Progenitor cell of endocrine pancreas (in vitro differentiated cells): ENCODE measurements around the gene C1orf174. TPM values are rescaled to one million over a fixed set of nuclear protein-coding genes. Genes with fewer than 3 reads are reported as not detected.

Experiments
- DNase-seq: peaks from one replicate; pipeline ENCODE4 v3.0.0; 2021; ENCODE audit warnings: low spot score; ENCODE audit not compliant: unreplicated experiment
- H3K27ac Mint-ChIP-seq: 2 replicates; pipeline ENCODE4 v1.8.0; 2021; ENCODE audit warnings: mild to moderate bottlenecking, moderate library complexity, mixed read lengths
- H3K27me3 Mint-ChIP-seq: 2 replicates; pipeline ENCODE4 v1.8.0; 2021; ENCODE audit warnings: mixed read lengths
- H3K36me3 Mint-ChIP-seq: 2 replicates; pipeline ENCODE4 v1.8.0; 2022; ENCODE audit warnings: mixed read lengths; ENCODE audit not compliant: insufficient read depth
- H3K4me1 Mint-ChIP-seq: 2 replicates; pipeline ENCODE4 v1.8.0; 2021; ENCODE audit warnings: low read depth, mixed read lengths
- H3K4me3 Mint-ChIP-seq: 2 replicates; pipeline ENCODE4 v1.8.0; 2021; ENCODE audit warnings: low read depth, mild to moderate bottlenecking, moderate library complexity, mixed read lengths
- H3K9me3 Mint-ChIP-seq: 2 replicates; pipeline ENCODE4 v1.8.0; 2021; ENCODE audit warnings: low read depth, mixed read lengths
- CTCF ChIP-seq: fragments of 200-600 bp; sonication (generic); IDR thresholded peaks from one replicate; pipeline ENCODE4 v1.5.0; 2021; ENCODE audit warnings: antibody characterized with exemption, mild to moderate bottlenecking; ENCODE audit not compliant: unreplicated experiment
- total RNA-seq: library from RNA; stranded (reverse); gene quantifications from 2 replicates; pipeline ENCODE4 v1.2.1, GENCODE V29; 2021

The C1orf174 gene
- total RNA-seq, 1 donor from 2014 or later: 26.9 TPM

GRCh38 chr1:3879787-3880428 is 20.2 kb downstream of the C1orf174 start:
- Mint-ChIP-seq H3K27ac (no peak overlapping the region), H3K4me1 (no peaks in the 10 kb centered on the region), H3K36me3 (peaks cover 37% of the 10 kb centered on the region), H3K27me3 (no peaks in the 10 kb centered on the region), H3K4me3 (no peak overlapping the region), H3K9me3 (peaks cover 10% of the 10 kb centered on the region)
- DNase-seq: no peak
- no peak for TF ChIP-seq CTCF

- Mint-ChIP-seq H3K4me3 (no peak overlapping the region), H3K27ac (no peak overlapping the region), H3K27me3 (no peaks in the 10 kb centered on the region), H3K36me3 (peaks cover 34% of the 10 kb centered on the region), H3K9me3 (peaks cover 10% of the 10 kb centered on the region), H3K4me1 (no peaks in the 10 kb centered on the region)
- no peak for DNase-seq
- no peak for TF ChIP-seq CTCF
Measured at GRCh38 chr1:3879099-3879498, 21.0 kb downstream of the C1orf174 start.

GRCh38 chr1:3876716-3877115 is 23.4 kb downstream of the C1orf174 start:
- H3K27ac Mint-ChIP-seq: no peak overlapping the region

GRCh38 chr1:3874736-3875135 is 25.3 kb downstream of the C1orf174 start:
- Mint-ChIP-seq H3K27ac (no peak overlapping the region), H3K4me3 (no peak overlapping the region), H3K4me1 (no peaks in the 10 kb centered on the region), H3K9me3 (peaks cover 10% of the 10 kb centered on the region), H3K36me3 (peaks cover 36% of the 10 kb centered on the region), H3K27me3 (no peaks in the 10 kb centered on the region)
- no peak for TF ChIP-seq CTCF
- DNase-seq: no peak

More at GRCh38 chr1:3876716-3877115, 23.4 kb downstream of the C1orf174 start:
- no peak for TF ChIP-seq CTCF
- DNase-seq: no peak
- H3K4me3 Mint-ChIP-seq: no peak overlapping the region
- H3K27me3 Mint-ChIP-seq: no peaks in the 10 kb centered on the region
- peaks cover 35% of the 10 kb centered on the region for H3K36me3 Mint-ChIP-seq
- H3K4me1 Mint-ChIP-seq: no peaks in the 10 kb centered on the region
- peaks cover 10% of the 10 kb centered on the region for H3K9me3 Mint-ChIP-seq

- Mint-ChIP-seq H3K4me1 (no peaks in the 10 kb centered on the region), H3K27me3 (no peaks in the 10 kb centered on the region), H3K4me3 (no peak overlapping the region), H3K36me3 (peaks cover 21% of the 10 kb centered on the region), H3K27ac (no peak overlapping the region), H3K9me3 (no peaks in the 10 kb centered on the region)
- TF ChIP-seq CTCF: no peak
- DNase-seq: no peak
Measured at GRCh38 chr1:3872546-3872945, 27.5 kb downstream of the C1orf174 start.
